Left lung (tissue), 10 donors: Measurements from ENCODE around the gene NDUFS2. TPM values are rescaled to one million over a fixed set of nuclear protein-coding genes. Genes with fewer than 3 reads are reported as not detected.

ENCODE experiments used
- ATAC-seq: fragments of 200-7000 bp; cut with Tn5 transposase; one replicate; pipeline ENCODE4 v1.9.1; 2020; ENCODE audit warnings: moderate library complexity
- DNase-seq, 4 donors: peaks; one replicate each; pipeline ENCODE4 v3.0.0-alpha.2; 2013 to 2020
- H3K27ac ChIP-seq, 2 donors: fragments of 200-600 bp; sonication (generic) in 1 of 2; one replicate each; pipeline versions ENCODE4 v1.5.0 to v1.8.0; 2020 to 2021
- H3K27me3 ChIP-seq, 2 donors: fragments of 200-600 bp; sonication (generic) in 1 of 2; one replicate each; pipeline versions ENCODE4 v1.5.0 to v1.8.0; 2020 to 2021
- H3K36me3 ChIP-seq, 2 donors: fragments of 200-600 bp; sonication (generic) in 1 of 2; one replicate each; pipeline versions ENCODE4 v1.5.0 to v1.8.0; 2020 to 2021
- H3K4me1 ChIP-seq, 2 donors: fragments of 200-600 bp; one replicate each; pipeline ENCODE4 v1.8.0; 2021
- H3K4me3 ChIP-seq, 2 donors: fragments of 200-600 bp; sonication (generic) in 1 of 2; one replicate each; pipeline versions ENCODE4 v1.5.0 to v1.8.0; 2020 to 2021; ENCODE audit warnings: mild to moderate bottlenecking in 1 of 2
- H3K9me3 ChIP-seq, 2 donors: fragments of 200-600 bp; sonication (generic) in 1 of 2; one replicate each; pipeline versions ENCODE4 v1.5.0 to v1.8.0; 2020 to 2021
- intact Hi-C, 2 donors: fragments of 100-400 bp; cut with DNase I; formaldehyde crosslinking; loops; one replicate each; pipeline versions ENCODE4 v1.11.2 to v1.14.2; 2022
- polyA plus RNA-seq, 6 donors: library from polyadenylated mRNA; unstranded; fragments of 120-200 nt; gene quantifications; one replicate each; pipeline ENCODE4 v1.2.1, GENCODE V29; 2013; ENCODE audit not compliant: insufficient read length in 6 of 6
- total RNA-seq, 2 donors: library from RNA; stranded (reverse); fragmentation: NEBNext Ultra II Directional; extraction: Animal tissue kit (Norgen Biotek cat#: 25700); gene quantifications; one replicate each; pipeline ENCODE4 v1.2.1, GENCODE V29; 2021
- TF ChIP-seq, protein P1 (sequence below), 2 donors: fragments of 200-600 bp; sonication (generic) in 1 of 2; IDR thresholded peaks; one replicate each; pipeline versions ENCODE4 v1.5.0 to v1.8.0; 2021; ENCODE audit warnings: antibody characterized with exemption in 2 of 2
- donor health status: DM: no; HTN: yes; CAD: no.
- donor health status: DM: no; HTN: no; CAD: no.

The NDUFS2 gene
- total and polyA plus RNA-seq, 8 donors, result 67.7 to 188 (median 151) TPM

DNA sequence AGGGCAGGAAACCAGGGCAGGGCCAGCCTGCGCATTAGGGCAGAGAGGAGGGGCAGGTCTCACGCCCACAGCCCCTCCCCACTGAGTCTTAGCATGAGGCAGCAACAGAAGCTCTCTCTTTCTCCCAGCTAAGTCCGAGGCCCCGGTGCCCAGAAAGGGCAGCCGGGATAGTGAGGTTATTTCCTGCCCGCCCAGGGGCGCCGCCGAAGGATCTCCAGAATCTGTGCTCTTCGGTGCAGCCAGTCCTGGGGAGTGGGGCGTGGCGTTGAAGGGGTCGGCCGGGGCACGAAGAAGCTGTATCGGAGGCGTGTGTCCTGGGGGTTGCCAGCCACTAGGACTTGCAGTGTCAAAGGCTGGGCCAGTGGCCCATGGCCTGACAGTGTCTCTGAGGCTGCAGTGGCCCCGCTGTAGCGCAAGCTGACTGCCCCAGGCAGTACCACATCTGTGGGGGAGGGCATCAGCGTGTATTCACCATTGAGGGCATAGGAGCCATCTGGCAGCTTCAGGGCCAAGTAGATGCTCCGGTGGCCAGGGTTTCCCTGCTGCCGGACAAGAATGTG lies 11.1 kb upstream of the NDUFS2 start:
- TF ChIP-seq, protein P1, sequence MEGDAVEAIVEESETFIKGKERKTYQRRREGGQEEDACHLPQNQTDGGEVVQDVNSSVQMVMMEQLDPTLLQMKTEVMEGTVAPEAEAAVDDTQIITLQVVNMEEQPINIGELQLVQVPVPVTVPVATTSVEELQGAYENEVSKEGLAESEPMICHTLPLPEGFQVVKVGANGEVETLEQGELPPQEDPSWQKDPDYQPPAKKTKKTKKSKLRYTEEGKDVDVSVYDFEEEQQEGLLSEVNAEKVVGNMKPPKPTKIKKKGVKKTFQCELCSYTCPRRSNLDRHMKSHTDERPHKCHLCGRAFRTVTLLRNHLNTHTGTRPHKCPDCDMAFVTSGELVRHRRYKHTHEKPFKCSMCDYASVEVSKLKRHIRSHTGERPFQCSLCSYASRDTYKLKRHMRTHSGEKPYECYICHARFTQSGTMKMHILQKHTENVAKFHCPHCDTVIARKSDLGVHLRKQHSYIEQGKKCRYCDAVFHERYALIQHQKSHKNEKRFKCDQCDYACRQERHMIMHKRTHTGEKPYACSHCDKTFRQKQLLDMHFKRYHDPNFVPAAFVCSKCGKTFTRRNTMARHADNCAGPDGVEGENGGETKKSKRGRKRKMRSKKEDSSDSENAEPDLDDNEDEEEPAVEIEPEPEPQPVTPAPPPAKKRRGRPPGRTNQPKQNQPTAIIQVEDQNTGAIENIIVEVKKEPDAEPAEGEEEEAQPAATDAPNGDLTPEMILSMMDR (IDR thresholded peaks at IDR 0.05), result no peak
- H3K9me3 ChIP-seq, result no peaks in the 10 kb centered on the region
- no peak overlapping the region for H3K27ac ChIP-seq
- intact Hi-C loops, result no loop called here
- peaks cover 0 to 4% of the 10 kb centered on the region in 2 donors for H3K27me3 ChIP-seq
- peaks cover 0 to 14% of the 10 kb centered on the region in 2 donors for H3K36me3 ChIP-seq
- peaks cover 3 to 62% of the 10 kb centered on the region in 2 donors for H3K4me1 ChIP-seq
- no peak for ATAC-seq
- no peak overlapping the region for H3K4me3 ChIP-seq
- DNase-seq, result no peak

DNA sequence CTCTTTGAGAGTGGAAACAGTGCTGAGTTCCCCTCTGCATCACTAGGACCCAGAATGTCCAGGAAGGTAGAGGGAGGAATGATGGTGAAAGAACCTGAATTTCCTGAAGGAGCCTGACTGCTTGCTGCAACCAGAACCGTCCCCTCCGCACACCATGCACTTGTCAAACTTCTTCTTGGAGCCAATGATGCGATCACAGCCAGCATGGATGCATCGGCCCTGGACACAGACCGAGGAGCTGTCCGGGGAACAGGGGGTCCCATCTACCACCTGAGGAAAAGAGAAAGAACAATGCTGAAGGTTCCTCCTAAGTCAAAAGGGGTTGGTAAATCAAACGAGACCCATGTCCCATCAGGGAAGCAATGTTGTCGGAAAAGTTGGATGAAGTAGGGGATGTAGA lies 10.2 kb upstream of the NDUFS2 start:
- peaks cover 0 to 4% of the 10 kb centered on the region in 2 donors for H3K27me3 ChIP-seq
- DNase-seq (no peak), ATAC-seq (no peak)
- TF ChIP-seq, protein P1 (IDR thresholded peaks at IDR 0.05), result no peak
- no peak overlapping the region for H3K4me3 ChIP-seq
- H3K36me3 ChIP-seq, result peaks cover 0 to 14% of the 10 kb centered on the region in 2 donors
- H3K27ac ChIP-seq, result no peak overlapping the region
- intact Hi-C loops, result no loop called here
- no peaks in the 10 kb centered on the region for H3K9me3 ChIP-seq
- peaks cover 3 to 52% of the 10 kb centered on the region in 2 donors for H3K4me1 ChIP-seq

DNA sequence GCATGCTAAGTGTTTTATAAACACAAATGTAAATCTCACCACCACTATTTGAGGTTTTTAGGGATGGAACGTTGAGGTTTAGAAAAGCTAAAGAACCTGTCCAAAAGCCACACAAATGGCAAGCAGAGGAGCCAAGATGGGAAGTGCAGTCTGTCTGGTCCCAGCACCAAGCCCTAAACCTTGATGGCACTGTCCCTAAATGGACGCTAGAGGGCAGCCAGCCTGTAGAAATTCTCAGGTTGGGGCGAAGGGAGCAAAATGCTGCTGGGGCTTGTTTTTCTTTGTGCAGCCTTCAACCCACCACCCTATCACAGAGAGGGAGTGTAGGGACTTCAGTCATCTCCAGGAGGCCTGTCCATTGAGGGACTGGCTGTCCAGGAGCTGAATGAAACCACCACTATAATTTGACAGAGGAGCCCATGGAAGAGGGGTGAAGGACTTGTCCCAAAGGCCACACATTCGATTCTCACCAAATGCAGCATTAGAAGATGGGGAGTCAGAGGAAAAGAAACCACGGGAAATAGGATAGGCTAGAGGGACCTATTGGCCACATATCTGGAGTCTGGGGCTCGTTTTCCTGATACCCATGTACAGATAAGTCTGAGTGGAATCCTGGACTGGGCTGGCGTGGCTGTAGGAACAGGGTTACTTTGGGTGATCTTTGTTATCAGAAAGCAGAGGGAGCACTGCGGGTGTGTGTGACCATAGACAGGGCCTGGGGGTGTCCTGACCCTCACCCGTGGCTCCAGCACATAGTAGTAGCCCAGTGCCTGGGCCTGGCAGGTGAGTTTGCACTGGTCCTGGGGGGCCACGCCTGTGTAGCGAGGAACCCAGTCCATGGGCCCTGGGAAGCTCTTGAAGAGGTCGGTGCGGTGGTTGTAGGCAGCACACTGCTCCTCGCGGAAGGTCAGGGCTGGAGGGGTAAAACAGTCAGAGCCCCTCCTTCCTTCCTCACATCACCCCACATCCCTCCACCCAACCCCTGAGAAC lies 9.4 kb upstream of the NDUFS2 start:
- intact Hi-C loops, result no loop called here
- no peaks in the 10 kb centered on the region for H3K9me3 ChIP-seq
- H3K4me1 ChIP-seq, result peaks cover 3 to 46% of the 10 kb centered on the region in 2 donors
- no peak overlapping the region for H3K27ac ChIP-seq
- peak in 3 of 4 donors; percentile 49 to 67 (median 58) for DNase-seq
- TF ChIP-seq, protein P1 (IDR thresholded peaks at IDR 0.05), result peak; percentile 79 to 90
- H3K4me3 ChIP-seq, result no peak overlapping the region
- peaks cover 0 to 14% of the 10 kb centered on the region in 2 donors for H3K36me3 ChIP-seq
- peaks cover 0 to 4% of the 10 kb centered on the region in 2 donors for H3K27me3 ChIP-seq
- peak; percentile 81 for ATAC-seq

- H3K4me3 ChIP-seq, result no peak overlapping the region
- intact Hi-C loops, result no loop called here
- DNase-seq (no peak), ATAC-seq (no peak)
- TF ChIP-seq, protein P1 (IDR thresholded peaks at IDR 0.05), result no peak
- peaks cover 3 to 42% of the 10 kb centered on the region in 2 donors for H3K4me1 ChIP-seq
- H3K9me3 ChIP-seq, result no peaks in the 10 kb centered on the region
- H3K27ac ChIP-seq, result no peak overlapping the region
- H3K36me3 ChIP-seq, result peaks cover 0 to 14% of the 10 kb centered on the region in 2 donors
- H3K27me3 ChIP-seq, result peaks cover 0 to 4% of the 10 kb centered on the region in 2 donors
Observed at GRCh38 chr1:161193561-161194235, 8.5 kb upstream of the NDUFS2 start.
